HK-2 (cell line): ENCODE data around the gene BLACAT1.
"Not testable (repeated sequence)": the region's sequence is repeated elsewhere in the genome, so short reads cannot be mapped to it uniquely, and the experiment has no call there.

Source experiments
- DNase-seq: peaks from one replicate; pipeline ENCODE4 v3.0.0-alpha.2; 2018; ENCODE audit not compliant: unreplicated experiment

The BLACAT1 gene

DNA sequence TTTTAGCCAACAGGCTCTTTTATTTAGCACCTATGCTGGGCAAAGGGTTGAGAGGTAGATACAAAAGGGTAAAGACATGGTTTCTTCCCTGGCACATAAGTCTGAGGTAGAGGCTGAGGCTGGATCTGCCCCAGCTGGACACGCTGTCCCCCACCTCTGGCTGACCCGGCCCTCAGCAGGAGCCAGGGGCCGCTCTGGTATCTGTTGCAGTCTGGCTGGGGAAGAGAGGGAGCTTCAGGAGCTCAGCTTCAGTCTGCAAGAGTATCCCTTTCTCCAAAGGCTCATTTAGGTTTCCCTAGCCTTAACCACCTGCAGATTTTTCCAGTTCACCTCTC lies 14.2 kb downstream of the BLACAT1 start:
- no peak for DNase-seq

DNA sequence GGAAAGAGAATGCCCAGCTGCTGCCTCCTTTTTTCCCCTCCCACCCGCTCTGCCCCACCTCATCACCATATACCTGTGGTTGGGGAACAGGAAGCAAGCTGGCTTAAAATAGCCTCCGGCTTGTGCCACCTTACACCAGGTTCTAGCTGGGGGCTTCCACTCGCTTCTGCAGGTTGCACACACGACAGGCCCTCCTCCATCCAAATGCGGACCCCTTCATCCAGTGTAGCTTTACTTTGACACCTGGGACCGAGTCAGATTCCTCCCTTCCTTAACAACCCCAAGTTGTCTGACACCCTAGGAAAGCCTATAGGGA lies 14.6 kb downstream of the BLACAT1 start:
- DNase-seq: no peak

DNA sequence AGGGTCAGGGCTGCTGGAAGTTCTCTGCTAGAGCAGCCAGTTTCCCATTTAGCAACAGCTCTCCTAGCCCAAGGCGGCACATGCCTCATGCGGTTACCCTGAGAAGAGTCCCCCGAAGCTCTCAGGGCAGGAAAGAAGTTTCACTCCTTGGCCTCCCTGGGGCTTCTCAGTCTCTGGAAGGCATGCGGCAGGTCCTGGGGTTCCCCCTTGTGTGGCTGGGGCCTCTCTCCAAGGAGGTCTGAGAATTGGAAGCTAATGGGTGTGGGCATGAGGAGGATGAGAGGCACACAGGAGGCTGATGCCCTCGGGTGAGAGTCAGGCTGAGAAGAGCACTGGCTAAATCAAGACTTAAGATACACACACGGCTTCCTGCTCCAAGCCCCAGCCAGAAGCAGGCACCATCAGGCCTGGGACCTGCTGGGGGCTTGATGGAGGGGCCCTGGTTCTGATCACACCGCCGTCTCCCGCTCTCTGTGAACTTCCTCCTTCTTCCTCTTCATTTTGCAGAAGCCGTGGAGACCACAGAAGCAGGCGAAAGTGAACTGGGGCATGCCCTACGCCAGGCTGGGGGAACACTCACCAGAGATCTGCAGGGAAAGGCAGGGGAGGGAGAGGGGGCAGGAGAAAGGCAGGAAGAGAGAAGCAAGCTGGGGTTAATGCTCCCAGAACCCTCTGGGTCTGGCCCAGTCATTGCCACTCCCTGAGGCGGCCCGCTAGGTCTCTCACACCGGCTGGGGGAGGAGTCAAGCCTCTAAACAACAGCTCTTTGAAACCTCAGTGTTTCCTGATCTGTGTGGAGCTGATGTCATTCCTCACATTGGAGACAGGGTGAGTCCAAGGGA lies 15.1 kb downstream of the BLACAT1 start:
- peak; percentile 87 for DNase-seq

DNA sequence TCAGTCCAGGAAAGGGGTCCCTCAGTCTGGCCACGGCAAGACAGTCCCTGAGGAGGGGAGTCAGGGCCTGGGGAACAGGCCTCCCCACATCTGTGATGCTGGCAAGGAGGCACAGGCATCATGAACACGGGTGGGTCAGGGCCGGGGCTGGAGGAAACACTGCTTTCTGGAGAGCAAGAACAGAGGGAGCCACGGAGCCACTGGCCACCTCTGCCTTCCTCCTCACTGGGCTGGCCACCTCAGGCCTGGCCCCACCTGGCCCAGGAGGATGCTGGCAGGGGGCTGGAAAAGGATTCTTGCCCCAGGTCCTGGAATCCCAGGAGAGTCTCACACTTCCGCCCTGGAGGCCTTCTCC lies 15.7 kb downstream of the BLACAT1 start:
- no peak for DNase-seq

DNA sequence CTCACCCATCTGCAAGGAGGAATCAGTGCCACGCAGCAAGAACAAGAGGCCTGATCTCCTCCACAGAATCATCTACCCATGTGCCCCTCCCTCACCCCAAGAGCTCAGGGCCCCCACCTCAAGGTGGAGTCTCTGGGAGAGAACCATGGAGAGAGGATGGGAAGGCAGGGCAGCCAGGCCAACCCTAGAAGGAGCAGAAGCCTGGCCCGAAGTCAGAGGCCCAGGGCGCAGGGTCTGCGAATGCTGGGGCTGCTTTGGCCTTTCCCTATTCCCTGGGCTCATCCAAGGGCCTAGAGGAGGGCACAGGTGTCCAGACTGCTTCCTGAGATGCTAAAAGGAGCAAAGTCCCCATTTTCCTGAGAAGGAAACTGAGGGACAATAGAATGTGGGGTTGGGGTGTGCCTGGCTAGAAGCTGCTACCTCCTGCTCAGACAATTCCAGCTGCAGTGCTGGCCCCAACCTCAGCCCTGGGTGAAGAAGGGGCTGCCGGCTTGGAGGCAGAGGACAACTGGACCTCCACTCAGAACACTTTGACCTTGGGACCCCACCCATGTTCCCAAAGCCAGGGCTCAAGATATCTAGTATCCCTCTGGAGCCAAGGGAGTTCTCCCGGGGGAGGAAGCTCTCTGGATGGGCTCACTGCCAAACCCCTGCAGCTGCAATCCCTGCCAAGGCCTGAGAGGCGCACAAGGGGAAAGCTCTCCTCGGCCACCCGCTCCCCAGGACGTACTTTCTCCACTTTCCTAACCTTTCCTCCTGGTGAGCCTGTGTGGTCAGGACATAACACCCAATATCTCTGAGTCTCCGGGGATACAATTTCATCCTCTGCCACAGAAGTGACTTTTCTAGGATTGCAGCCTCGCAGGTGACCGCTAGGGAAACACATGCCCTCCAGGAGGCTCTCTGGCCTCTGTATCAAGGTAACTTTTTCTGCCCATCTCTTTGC lies 17.4 kb downstream of the BLACAT1 start:
- peak; percentile 67 for DNase-seq

DNA sequence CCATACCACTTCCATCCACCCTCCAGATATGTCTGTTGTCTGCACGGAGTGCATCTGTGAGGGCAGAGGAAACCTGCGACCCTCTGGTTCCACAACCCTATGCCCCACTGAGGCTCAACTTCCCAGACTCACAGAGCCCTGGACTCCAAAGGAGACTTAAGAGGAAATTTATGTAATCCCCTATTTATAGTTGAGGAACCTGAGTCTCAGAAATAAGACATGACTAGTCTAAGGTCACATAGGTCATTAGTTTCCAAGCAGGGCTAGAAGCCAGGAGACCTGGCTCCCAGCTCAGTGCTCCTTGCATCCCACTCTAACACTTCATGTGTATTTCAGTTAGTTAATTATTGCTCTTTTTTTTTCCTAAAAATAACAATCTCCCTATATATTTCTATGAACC lies 18.3 kb downstream of the BLACAT1 start:
- DNase-seq: no peak

DNA sequence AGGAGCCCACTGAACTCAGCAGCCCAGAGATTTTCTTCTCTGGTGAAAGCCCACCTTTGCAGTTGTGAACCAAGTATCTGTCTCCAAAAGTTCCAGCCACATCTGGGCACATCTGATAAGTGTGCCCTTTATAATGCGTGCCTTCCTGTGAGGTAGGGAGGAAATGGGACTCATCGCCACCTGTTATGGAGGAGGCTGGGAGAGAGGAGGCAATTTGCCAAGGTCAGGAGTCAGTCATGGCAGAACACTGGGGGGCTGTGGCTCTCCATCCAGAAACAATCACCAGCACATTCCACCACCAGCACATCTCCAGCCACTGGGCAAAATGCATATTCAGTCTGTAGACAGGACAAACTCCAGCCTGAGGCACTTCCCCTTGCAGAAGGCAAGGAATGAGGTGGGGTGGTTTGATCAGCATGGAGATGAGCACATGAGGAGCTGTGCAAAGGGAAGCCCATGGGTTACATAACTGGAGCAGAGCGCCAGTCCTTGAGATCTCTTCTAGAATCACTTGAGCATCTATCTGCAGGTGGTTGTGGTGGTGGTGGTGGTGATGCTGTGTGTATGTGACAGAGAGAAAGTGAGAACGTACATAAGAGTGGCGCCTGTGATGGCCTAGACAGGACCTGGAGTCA lies 19.0 kb downstream of the BLACAT1 start:
- DNase-seq: no peak

DNA sequence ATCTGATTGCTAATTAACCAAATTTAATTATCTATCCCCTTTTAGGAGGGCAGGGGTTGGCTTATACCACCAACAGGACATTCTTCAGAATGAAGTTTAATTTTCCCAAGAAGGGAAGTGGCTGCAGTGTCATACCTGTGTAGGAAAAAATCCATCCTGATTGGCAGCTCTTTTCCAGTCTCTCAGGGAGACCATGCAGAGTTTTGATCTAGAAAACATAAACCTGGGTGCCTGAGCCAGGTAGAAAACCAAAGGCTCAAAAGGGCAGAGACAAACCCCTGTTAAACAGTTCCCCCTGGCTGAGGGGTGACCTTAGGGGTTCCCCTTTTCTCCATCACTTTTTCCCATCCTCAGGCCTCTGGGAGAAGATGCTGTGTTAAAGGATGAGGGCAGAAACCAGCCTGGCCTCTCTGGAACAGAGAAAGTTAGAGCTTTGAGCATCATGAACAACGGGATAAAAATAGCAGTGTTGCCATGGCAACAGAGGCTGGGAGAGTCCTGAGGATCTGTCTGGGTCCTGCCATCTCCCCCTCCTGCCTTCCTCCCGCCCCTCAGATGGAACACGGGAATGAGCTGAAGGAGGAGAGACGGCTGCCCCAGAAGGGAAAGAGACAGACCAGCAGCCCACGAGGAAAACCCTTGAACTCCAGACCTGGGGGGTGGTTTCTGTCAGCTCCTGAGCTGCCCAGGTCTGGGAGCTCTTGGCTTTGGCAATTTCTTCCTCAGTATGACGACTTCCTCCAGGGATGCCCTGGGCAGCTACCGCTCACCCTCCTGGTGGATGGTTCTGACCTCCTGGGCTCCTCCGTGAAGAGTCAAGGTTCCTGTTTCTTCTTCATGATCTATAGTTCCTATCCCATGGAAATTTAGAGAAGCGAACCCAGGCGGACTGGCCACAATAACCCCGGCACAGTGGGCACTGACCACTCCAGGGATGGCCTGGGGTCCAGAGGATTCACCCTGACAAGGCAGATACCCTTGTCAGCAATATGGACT lies 20.0 kb downstream of the BLACAT1 start:
- DNase-seq: no peak

DNA sequence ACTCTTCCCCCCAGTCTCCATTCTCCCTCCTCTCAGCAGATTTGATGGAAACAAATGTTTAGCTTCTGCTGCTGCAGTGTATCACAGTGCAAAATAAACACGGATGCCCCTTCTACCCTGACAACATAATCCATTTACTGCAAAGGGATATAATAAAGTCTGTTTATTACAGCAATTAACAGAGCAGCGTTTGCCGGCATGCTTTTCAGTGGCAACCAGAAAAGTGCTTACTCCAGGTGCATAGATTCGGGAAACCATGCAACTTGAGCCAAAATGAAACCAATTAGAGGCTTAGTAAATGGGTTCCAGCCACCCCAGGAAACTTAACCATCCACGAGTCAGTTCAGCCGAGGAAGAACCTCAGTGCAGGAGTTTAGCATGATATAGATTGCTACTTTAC lies 21.1 kb downstream of the BLACAT1 start:
- DNase-seq: no peak

DNA sequence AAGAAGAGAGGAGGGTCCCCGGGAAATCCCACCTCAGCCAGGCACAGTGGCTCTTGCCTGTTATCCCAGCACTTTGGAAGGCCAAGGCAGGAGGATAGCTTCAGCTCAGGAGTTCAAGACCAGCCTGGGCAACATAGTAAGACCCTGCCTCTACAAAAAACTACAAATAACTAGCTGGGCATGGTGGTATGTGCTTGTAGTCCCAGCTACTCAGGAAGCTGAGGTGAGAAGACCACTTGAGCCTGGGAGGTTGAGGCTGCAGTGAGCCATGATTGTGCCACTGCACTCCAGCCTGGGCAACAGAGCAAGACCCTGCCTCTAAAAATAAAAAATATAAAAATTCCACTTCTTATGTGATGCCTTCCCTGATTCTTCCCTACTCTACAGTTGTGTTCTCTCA lies 23.2 kb downstream of the BLACAT1 start:
- DNase-seq: not testable (repeated sequence)

DNA sequence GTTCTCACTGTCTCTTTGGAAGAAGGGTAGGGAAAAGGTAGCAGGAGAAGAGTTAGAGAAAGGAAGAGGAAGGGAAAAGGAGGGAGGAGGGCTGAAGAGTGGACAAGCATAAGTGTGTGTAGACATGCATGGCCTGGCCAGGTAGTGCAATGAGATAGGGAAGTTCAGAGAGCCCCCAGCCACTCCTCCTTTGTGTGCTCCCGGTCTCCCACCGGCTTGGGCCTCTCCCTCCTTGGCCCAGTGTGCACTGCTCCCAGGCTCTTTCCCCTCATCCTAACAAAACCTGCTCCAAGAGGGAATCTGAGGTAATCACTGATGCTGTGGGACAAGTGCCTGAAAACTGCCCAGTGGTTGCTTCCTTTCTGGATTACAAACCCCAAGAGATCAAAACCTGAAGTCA lies 23.7 kb downstream of the BLACAT1 start:
- no peak for DNase-seq

DNA sequence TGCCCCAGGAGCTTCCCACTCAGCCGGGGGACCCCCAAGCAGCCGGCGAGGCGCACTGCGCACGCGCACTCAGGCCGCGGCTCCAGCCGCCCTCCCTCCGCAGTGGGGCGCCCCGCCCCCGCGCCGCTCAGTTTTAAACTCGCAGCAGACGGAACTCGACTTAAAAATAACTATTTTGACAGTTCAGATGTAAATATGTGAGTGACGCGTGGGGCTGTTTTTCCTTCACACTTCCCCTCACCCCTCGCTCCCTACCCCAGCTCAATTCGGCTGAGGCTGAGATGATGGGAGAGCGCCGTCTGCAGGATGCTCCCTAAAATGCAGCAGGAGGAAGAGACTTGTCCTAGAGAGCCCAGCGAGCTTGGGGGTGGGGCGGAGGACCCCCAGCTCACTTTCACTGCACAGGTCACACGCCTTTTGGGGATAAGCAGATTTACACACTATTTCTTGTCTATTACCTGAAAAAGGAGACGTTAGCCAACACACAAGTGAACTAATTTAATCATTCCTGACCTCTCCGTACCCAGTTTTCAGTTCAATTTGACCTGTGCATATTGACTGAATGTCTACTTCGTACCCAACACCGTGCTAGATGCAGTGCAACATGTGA lies 25.0 kb downstream of the BLACAT1 start:
- peak; percentile 40 for DNase-seq

DNA sequence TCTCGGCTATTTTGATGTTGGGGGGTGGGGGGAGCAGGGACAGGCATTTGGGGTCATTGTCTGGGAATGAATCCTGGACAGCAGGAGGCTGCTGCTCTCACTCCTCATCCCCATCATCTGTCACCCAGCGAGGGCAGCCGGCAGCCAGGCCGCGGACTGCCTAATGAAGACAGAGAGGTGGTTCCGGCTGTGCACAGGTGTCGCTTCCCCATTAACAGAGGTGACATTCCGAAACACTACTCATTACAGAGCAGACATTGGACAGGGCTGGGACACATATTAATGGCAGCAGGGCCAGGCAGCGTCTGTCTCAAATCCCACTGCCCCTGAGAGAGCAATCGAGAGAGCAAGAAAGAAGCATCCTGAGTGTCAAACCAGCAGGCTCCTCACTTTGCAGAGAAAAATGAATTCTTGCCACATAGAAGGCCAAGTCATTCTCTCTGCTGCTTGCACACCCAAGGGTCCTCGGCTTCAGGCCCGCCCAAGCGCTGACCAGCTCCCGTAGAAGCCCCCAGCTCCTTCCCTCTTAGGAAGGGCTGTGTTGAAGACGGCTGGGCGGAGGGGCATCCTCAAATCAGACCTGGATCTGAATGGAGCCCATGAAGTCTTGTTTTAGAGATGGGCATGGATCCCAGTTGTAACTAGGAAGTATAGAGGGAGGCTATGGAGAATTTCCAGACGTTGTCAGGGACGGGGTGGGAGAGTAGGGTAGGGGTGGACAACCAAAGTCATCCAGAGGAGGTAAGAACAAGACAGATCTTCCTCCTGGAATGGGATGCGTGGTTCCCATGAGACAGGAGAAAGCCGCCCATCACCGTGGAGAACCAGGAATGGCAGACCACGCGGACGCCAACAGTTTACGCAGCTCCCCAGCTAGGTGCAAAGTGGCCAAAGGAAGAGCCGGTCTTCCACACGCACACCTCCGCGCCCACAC lies 25.8 kb downstream of the BLACAT1 start:
- DNase-seq: no peak

DNA sequence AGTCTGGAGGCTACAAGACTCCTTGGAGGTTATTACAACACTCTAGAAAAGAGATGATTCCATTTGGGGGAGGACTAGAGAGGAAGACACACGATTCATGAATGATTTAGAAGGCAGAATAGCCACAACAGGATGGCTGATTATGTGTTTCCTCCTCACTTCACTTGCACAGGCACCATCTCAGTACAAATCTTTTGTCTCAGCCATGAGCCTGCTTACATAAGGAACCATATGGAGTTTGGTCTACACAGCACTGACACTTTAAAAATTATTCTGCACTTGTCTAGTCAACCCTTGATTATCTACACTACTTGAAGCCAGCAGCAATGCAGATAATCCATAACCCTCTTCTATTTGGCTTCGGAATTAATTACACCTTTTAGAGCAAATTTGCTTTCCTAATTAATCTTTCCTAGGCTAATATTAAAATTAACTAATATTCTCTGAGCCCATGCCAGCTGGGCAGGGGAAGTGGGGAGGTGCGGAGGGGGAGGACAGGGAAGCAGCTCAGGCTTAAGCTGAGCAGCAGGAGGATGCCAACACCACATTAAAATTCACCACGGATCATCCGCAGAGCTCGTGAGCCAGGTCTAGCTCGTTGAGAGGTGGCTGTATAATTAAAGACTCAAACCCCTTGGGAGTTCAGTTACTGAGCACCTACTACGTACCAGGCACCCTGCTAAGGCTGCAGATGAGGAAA lies 30.8 kb downstream of the BLACAT1 start:
- DNase-seq: no peak

DNA sequence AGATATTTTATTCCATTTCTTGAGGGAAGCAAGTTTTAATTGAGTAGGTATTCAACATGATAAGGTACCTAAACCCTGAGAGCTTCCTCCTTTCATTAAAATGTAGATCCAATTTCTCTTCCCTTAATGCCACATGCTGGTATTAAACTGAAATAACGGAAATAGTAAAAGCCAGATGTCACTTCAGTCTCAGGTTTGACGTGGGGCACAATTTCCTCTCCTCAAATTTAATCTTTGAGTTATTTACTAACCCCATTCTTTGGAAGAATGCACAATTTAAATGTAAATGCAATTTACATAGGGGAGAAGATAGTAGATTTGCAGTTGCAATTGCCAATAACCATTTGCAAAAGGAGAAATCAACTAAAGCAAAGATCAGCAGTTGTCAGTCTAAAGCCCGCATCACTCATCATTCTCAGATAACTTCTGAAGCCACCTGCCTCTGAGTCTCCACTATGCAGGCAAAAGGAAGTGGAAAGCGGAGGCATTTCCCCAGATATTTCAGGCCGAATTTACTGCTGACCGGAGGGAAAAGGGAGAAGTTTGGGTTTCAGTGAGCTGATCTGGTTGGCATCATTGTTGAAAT lies 31.9 kb downstream of the BLACAT1 start:
- DNase-seq: no peak

DNA sequence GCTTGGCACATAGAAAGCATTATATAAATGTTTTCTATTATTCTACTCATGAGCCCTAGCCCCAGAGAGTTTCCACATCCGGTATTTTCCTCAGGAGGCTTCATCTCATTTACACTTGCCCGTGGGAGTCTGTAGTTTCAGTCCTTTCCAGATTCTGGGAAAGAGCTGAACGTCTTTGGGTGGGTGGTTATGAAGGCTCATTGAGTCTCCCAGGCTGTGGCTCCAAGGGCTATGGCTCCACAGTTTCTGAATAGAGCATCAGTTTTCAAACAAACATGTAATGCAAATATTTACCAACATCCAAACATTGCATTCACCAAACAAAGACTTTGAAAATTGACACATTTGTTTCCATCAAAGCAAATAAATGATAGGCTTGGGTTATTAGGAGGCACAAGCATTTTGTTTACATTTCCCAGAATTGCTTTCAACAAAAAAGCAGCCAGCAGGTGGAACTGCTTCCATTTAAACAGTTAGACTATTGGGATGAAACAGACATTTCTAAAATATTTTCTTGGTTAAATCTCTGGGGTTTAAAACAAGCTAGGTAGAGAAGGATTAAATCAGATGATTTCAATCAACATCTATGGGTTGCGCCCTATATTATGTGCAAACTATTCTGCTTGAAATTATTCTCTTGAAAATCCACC lies 32.7 kb downstream of the BLACAT1 start:
- DNase-seq: no peak

DNA sequence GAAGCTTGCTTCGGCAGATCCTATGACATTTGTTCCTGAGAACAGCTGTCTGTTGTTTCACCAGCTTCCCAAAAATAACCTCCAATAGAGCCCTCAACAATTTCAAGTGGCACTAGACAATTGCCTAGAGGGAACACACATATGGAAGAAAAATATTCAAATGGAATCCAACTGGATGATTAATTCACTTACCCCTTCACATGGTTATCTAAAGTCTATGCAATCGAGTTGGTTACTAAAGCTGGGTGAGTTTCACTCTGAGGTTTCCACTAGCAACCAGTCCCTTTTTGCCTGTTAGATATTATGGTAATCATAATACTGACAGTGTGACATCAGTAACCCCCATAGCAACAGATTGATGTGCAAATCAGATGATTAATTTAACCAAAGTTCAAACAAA lies 34.0 kb downstream of the BLACAT1 start, which contains the start of gene LEMD1:
LEMD1 (minus strand) TSS at position 259 of the 400 bp plus-strand sequence. CDS start 1,520 bp downstream, outside the sequence.
- DNase-seq: no peak

DNA sequence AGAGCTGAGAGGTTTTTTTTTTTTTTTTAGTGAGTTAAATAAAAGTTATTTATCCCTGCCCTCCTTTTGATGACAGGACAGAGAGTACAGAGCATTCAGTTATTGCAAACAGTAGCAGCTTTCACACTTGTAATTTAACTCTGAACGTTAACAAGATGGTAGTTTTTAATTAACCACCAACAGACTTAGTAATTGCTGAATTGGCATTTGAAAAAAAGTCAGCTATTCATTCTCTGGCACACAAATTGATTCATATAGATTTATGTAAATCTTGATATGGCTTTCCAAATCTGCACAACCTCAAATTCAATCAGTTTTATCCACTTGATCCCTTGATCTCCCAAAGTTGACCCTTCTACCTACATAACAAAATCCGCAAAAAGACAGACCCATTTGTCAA lies 34.9 kb downstream of the BLACAT1 start:
- no peak for DNase-seq
